Ishikawa (cell line): Measurements from ENCODE around the gene KLHL11.

Source experiments
- CEBPB ChIP-seq: IDR thresholded peaks from 2 replicates; pipeline ENCODE4 v1.6.1; 2012
- CREB1 ChIP-seq: IDR thresholded peaks from 2 replicates; pipeline ENCODE4 v1.6.1; 2012; ENCODE audit warnings: low read depth
- EGR1 ChIP-seq: IDR thresholded peaks from 2 replicates; pipeline ENCODE4 v1.6.1; 2012
- EP300 ChIP-seq: IDR thresholded peaks from 2 replicates; pipeline ENCODE4 v1.6.1; 2012; ENCODE audit warnings: borderline replicate concordance
- FOXM1 ChIP-seq: IDR thresholded peaks from 2 replicates; pipeline ENCODE4 v1.6.1; 2012; ENCODE audit warnings: low read depth, borderline replicate concordance
- NFIC ChIP-seq: IDR thresholded peaks from 2 replicates; pipeline ENCODE4 v1.6.1; 2012
- RAD21 ChIP-seq: IDR thresholded peaks from 2 replicates; pipeline ENCODE4 v1.6.1; 2012; ENCODE audit warnings: low read depth
- TAF1 ChIP-seq: IDR thresholded peaks from 2 replicates; pipeline ENCODE4 v1.6.1; 2012; ENCODE audit warnings: low read depth, mild to moderate bottlenecking
- TCF12 ChIP-seq: IDR thresholded peaks from 2 replicates; pipeline ENCODE4 v1.6.1; 2012; ENCODE audit warnings: low read depth
- TEAD4 ChIP-seq: IDR thresholded peaks from 2 replicates; pipeline ENCODE4 v1.6.1; 2012
- YY1 ChIP-seq: IDR thresholded peaks from 2 replicates; pipeline ENCODE4 v1.6.1; 2012; ENCODE audit warnings: low read depth
- ZBTB7A ChIP-seq: IDR thresholded peaks from 2 replicates; pipeline ENCODE4 v1.6.1; 2012; ENCODE audit warnings: low read depth
- TF ChIP-seq, protein P1 (sequence below): IDR thresholded peaks from 2 replicates; pipeline ENCODE4 v1.6.1; 2012; ENCODE audit warnings: low read depth, mild to moderate bottlenecking
- TF ChIP-seq, protein P2 (sequence below): IDR thresholded peaks from 2 replicates; pipeline ENCODE4 v1.6.1; 2012
- TF ChIP-seq, protein P3 (sequence below): IDR thresholded peaks from 2 replicates; pipeline ENCODE4 v1.6.1; 2012

Gene KLHL11

DNA sequence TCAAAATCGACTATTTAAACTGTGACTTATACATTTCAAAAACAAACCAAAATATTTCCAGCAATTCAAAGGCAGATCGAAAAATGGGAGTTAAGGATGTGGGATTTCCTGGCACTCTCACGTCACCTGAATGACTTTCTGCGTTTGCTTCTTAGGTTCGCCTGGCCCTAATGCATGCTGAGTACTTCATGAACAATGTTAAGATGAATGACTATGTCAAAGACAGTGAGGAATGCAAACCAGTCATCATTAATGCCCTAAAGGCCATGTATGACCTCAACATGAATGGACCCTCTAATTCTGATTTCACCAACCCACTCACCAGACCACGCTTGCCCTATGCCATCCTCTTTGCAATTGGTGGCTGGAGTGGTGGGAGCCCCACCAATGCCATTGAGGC, 20.3 kb downstream of the KLHL11 start:
- TF ChIP-seq, protein P1, sequence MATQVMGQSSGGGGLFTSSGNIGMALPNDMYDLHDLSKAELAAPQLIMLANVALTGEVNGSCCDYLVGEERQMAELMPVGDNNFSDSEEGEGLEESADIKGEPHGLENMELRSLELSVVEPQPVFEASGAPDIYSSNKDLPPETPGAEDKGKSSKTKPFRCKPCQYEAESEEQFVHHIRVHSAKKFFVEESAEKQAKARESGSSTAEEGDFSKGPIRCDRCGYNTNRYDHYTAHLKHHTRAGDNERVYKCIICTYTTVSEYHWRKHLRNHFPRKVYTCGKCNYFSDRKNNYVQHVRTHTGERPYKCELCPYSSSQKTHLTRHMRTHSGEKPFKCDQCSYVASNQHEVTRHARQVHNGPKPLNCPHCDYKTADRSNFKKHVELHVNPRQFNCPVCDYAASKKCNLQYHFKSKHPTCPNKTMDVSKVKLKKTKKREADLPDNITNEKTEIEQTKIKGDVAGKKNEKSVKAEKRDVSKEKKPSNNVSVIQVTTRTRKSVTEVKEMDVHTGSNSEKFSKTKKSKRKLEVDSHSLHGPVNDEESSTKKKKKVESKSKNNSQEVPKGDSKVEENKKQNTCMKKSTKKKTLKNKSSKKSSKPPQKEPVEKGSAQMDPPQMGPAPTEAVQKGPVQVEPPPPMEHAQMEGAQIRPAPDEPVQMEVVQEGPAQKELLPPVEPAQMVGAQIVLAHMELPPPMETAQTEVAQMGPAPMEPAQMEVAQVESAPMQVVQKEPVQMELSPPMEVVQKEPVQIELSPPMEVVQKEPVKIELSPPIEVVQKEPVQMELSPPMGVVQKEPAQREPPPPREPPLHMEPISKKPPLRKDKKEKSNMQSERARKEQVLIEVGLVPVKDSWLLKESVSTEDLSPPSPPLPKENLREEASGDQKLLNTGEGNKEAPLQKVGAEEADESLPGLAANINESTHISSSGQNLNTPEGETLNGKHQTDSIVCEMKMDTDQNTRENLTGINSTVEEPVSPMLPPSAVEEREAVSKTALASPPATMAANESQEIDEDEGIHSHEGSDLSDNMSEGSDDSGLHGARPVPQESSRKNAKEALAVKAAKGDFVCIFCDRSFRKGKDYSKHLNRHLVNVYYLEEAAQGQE: no peak
- no peak for TF ChIP-seq CEBPB
- no peak for TF ChIP-seq ZBTB7A
- no peak for TF ChIP-seq TCF12
- no peak for TF ChIP-seq YY1

DNA sequence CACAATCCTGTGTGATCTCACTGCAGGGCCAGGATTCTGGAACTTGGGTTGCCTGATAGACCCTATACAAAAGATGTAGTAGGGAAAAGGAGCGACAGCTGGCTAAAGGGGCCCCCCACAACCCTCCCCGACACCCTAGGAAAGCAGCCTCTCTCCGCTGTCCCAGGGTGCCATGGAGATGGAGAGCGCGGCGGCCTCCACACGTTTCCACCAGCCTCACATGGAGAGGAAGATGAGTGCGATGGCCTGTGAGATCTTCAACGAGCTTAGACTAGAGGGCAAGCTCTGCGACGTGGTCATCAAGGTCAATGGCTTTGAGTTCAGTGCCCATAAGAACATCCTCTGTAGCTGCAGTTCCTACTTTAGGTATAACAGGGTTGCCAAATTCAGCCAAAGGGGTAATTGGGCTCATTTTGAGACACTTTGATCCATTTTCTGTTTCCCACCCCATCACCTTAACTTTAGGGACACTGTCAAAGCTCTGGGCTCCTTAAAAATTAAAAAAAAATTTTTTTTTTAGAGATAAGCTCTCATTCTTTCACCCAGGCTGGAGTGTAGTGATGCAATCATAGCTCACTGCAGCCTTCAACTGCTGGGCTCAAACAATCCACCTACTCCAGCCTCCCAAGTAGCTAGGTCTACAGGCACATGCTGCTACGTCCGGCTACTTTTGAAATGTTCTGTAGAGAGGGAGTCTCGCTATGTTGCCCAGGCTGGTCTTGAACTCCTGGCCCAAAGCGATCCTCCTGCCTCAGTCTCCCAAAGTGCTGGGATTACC, 27.3 kb downstream of the KLHL11 start, which contains the start of gene KLHL10:
Gene KLHL10, plus strand, starts transcription at position 65 of the 778 bp plus-strand sequence. Its CDS starts 108 bp downstream, at position 173.
- TF ChIP-seq CEBPB: no peak
- no peak for TF ChIP-seq FOXM1
- no peak for TF ChIP-seq EGR1
- TF ChIP-seq, protein P2, sequence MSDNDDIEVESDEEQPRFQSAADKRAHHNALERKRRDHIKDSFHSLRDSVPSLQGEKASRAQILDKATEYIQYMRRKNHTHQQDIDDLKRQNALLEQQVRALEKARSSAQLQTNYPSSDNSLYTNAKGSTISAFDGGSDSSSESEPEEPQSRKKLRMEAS: no peak
- no peak for TF ChIP-seq YY1
- no peak for TF ChIP-seq TEAD4
- no peak for TF ChIP-seq TAF1
- TF ChIP-seq, protein P3, sequence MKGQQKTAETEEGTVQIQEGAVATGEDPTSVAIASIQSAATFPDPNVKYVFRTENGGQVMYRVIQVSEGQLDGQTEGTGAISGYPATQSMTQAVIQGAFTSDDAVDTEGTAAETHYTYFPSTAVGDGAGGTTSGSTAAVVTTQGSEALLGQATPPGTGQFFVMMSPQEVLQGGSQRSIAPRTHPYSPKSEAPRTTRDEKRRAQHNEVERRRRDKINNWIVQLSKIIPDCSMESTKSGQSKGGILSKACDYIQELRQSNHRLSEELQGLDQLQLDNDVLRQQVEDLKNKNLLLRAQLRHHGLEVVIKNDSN: no peak
- TF ChIP-seq RAD21: no peak
- no peak for TF ChIP-seq NFIC
- TF ChIP-seq, protein P1: no peak
- no peak for TF ChIP-seq EP300
- TF ChIP-seq CREB1: no peak
- TF ChIP-seq ZBTB7A: no peak
- no peak for TF ChIP-seq TCF12

DNA sequence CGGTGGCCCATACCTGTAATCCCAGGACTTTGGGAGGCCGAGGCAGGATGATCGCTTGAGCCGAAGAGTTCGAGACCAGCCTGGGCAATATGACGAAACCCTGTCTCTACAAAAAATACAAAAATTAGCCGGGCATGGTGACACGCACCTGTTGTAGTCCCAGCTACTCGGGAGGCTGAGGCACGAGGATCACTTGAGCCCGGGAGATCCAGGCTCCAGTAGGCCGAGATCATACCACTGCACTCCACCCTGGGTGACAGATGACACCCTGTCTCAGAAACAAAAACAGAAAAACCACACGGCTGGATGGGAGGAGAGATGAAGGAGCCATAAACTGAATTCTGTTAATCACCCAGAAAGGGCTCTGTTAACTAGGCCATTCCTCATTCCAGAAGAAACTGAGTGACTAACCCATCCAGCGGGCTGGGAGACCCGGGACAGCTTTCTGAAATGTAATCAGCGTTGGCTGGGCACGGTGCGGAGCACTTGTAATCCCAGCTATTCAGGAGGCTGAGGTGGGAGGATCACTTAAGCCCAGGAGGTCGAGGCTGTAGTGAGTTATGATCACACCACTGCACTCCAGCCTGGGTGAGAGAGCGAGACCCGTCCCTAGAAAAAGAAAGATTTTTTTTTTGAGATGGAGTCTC, 28.6 kb downstream of the KLHL11 start:
- TF ChIP-seq CREB1 (no peak), CEBPB (no peak), TEAD4 (no peak), TCF12 (no peak), TAF1 (no peak), EGR1 (no peak), RAD21 (no peak), FOXM1 (no peak), NFIC (no peak)
- TF ChIP-seq, protein P1: no peak

DNA sequence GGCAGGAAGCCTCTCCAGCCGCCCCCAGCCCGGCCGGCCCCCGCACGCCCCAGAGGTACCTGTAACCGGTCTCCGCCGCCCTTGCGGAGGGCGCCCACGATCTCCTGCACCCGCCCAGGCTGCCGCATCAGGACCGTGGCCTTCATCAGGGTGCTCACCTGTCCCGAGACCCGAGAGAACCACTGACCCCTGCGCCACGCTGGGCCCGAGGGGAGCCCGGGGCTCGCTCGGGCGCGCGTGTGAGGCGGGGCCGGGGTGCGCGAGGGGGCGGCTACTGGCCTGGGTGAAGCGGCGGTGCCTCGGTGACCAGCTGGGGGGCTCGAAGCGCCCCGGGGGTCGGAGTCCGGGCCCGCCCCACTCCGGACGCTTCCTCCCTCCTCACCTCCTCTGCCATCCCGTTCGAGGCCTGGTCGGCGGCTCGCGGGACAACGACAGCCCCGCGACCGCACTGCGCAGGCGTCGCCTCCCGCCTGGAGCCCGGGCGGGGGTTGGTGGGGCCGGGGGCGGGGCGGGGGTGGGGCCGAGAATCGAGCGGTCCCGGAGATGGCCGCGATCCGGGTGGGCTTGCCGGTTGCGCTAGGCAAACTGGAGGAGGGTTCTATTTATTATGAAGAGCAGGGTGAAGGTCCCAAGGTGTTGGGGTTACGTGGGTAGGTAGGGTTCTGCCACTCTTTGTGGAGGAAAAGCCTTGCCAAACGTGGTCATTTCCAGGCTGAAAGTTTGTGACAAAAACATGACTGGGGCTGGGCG, 29.2 kb downstream of the KLHL11 start, which contains the start of gene NT5C3B:
Gene NT5C3B, minus strand, starts transcription at position 433 of the 750 bp plus-strand sequence. Its CDS starts 39 bp downstream, at position 394.
- no peak for TF ChIP-seq TCF12
- TF ChIP-seq ZBTB7A: peak; percentile 75
- TF ChIP-seq EP300: no peak
- peak; percentile 57 for TF ChIP-seq TAF1
- TF ChIP-seq YY1: no peak
- TF ChIP-seq EGR1: peak; percentile 35
- TF ChIP-seq, protein P2: peak; percentile 31; the same call in 1 of the 2 replicates
- no peak for TF ChIP-seq NFIC
- TF ChIP-seq, protein P3: no peak
- no peak for TF ChIP-seq CEBPB
- no peak for TF ChIP-seq TEAD4
- TF ChIP-seq FOXM1: no peak
